ENCODE data around the gene MIAT. TPM values are rescaled to one million over a fixed set of nuclear protein-coding genes. Genes with fewer than 3 reads are reported as not detected.

The MIAT gene
- total and polyA plus RNA-seq, 2 experiments from 2014 or later: 0.51 to 1.00 TPM

DNA sequence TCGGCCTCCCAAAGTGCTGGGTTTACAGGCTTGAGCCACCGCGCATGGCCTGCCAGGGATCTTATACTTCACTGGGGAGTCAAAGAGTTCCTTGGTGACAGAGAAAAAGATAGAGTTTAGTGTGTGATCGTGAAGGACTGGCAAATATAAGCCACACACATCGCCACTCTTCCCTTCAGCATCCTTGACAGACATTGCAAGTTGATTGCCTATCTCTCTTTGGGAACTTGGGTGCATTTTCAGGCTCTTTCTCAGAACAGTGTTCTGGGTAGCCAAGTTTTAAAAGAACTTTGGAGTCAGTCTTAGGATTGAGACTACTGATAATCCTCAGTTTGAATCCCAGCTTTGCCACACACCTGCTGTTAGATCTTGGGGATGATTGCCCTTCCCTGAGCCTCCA is 19.8 kb downstream of the MIAT start:
- Histone ChIP-seq H3K9me2 (replicated peaks; ENCODE audit: insufficient read depth) (no peaks in the 10 kb centered on the region), H3K4me1 (ENCODE audit: insufficient read depth) (peaks cover 6% of the 10 kb centered on the region), H2AFZ (no peak overlapping the region), H3K79me2 (peaks cover 30% of the 10 kb centered on the region), H3K9me3 (ENCODE audit: low read depth) (no peaks in the 10 kb centered on the region), H3K27me3 (no peaks in the 10 kb centered on the region), H3K4me3 (no peak overlapping the region), H3K36me3 (replicated peaks; ENCODE audit: insufficient read depth, low read depth) (no peaks in the 10 kb centered on the region), H3K4me2 (no peak overlapping the region), H3K27ac (no peak overlapping the region), H4K20me1 (ENCODE audit: insufficient read depth, poor library complexity, severe bottlenecking) (no peaks in the 10 kb centered on the region)
- no peak for DNase-seq (ENCODE audit: low spot score)
- 87% methylated on average over 5 of the region's 5 CpGs for WGBS (ENCODE audit: low lambda C conversion rate, missing lambda C conversion rate)
- TF ChIP-seq EZH2 (IDR thresholded peaks at IDR 0.05; ENCODE audit: borderline replicate concordance) (no peak), EZH2phosphoT487 (IDR thresholded peaks at IDR 0.05; ENCODE audit: low read depth, severe bottlenecking, unreplicated experiment) (no peak), CTCF (IDR thresholded peaks at IDR 0.05; ENCODE audit: poor library complexity) (no peak)

GRCh38 chr22:26679003-26679629 is 21.7 kb downstream of the MIAT start:
- 46% methylated on average over 7 of the region's 9 CpGs for WGBS (ENCODE audit: low lambda C conversion rate, missing lambda C conversion rate)
- Histone ChIP-seq H3K4me3 (no peak overlapping the region), H4K20me1 (ENCODE audit: insufficient read depth, poor library complexity, severe bottlenecking) (no peaks in the 10 kb centered on the region), H3K79me2 (peaks cover 21% of the 10 kb centered on the region), H2AFZ (no peak overlapping the region), H3K9me2 (replicated peaks; ENCODE audit: insufficient read depth) (no peaks in the 10 kb centered on the region), H3K4me2 (no peak overlapping the region), H3K27ac (no peak overlapping the region), H3K27me3 (no peaks in the 10 kb centered on the region), H3K4me1 (ENCODE audit: insufficient read depth) (peaks cover 5% of the 10 kb centered on the region), H3K36me3 (replicated peaks; ENCODE audit: insufficient read depth, low read depth) (no peaks in the 10 kb centered on the region), H3K9me3 (ENCODE audit: low read depth) (no peaks in the 10 kb centered on the region)
- TF ChIP-seq EZH2phosphoT487 (IDR thresholded peaks at IDR 0.05; ENCODE audit: low read depth, severe bottlenecking, unreplicated experiment) (no peak), CTCF (IDR thresholded peaks at IDR 0.05; ENCODE audit: poor library complexity) (peak; percentile 91), EZH2 (IDR thresholded peaks at IDR 0.05; ENCODE audit: borderline replicate concordance) (no peak)
- peak; percentile 81 for DNase-seq (ENCODE audit: low spot score)

GRCh38 chr22:26680485-26680884 is 23.1 kb downstream of the MIAT start:
- DNase-seq (ENCODE audit: low spot score): no peak
- Histone ChIP-seq H3K79me2 (peaks cover 9% of the 10 kb centered on the region), H3K4me3 (no peak overlapping the region), H3K27ac (no peak overlapping the region), H3K9me2 (replicated peaks; ENCODE audit: insufficient read depth) (no peaks in the 10 kb centered on the region), H3K36me3 (replicated peaks; ENCODE audit: insufficient read depth, low read depth) (no peaks in the 10 kb centered on the region), H3K4me2 (no peak overlapping the region), H3K4me1 (ENCODE audit: insufficient read depth) (peaks cover 5% of the 10 kb centered on the region), H4K20me1 (ENCODE audit: insufficient read depth, poor library complexity, severe bottlenecking) (no peaks in the 10 kb centered on the region), H2AFZ (no peak overlapping the region), H3K9me3 (ENCODE audit: low read depth) (no peaks in the 10 kb centered on the region), H3K27me3 (no peaks in the 10 kb centered on the region)
- WGBS (ENCODE audit: low lambda C conversion rate, missing lambda C conversion rate): 100% methylated on average over 2 of the region's 3 CpGs
- no peak for TF ChIP-seq CTCF (IDR thresholded peaks at IDR 0.05; ENCODE audit: poor library complexity)
- no peak for TF ChIP-seq EZH2 (IDR thresholded peaks at IDR 0.05; ENCODE audit: borderline replicate concordance)
- no peak for TF ChIP-seq EZH2phosphoT487 (IDR thresholded peaks at IDR 0.05; ENCODE audit: low read depth, severe bottlenecking, unreplicated experiment)
